GM21390 (cell line): ENCODE data around the gene CAPG.
"Not testable (repeated sequence)": the region's sequence is repeated elsewhere in the genome, so short reads cannot be mapped to it uniquely, and the experiment has no call there.

ENCODE experiments used
- ATAC-seq: cut with Tn5 transposase; IDR thresholded peaks from one replicate; pipeline ENCODE4 v1.9.1; 2021; ENCODE audit not compliant: unreplicated experiment

CAPG gene

DNA sequence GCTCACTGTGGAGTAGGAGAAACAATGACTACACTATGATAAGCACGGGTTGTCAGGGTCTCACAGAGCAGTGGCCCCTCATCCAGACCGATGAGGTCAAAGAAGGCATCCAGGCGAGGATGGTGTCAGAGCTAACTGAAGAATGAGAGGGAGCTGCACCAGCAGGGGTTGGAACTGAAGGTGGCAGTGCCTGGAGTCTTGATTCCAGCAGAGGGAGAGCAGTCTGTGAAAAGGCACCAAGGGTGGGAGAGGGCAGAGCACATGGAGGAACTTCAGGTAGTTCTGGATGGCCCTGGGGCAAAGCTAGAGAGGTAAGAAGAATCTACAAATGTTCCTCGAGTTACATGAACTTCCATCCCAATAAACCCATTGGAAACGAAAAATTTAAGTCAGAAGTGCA lies 43.0 kb downstream of the CAPG start:
- ATAC-seq, result no peak

DNA sequence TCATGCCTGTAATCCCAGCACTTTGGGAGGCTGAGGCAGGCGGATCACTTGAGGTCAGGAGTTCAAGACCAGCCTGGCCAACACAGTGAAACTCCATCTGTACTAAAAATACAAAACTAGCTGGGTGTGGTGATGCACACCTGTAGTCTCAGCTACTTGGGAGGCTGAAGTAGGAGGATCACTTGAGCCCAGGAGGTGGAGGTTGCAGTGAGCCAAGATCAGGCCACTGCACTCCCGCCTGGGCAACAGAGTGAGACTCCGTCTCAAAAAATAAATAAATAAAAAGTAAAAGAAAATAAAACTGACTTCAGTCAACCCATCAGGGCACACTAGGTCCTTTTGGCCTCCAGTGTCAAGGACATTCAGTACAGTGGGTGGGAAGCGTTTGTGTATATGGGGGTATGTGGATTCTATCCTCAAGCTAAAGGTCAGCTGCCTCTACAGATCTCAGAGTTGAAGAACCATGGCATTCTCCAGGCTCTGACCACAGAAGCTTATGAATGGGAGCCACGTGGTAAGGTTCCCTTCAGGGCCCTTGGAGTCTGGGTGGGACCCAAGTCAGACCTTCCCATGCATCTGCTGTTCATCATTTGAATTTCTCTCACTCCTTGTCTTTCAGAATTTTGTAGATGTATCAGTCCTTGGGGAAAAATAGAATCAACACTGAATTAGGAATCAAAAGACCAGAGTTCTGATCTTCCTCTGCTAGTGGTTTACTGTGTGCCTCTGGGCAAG lies 47.3 kb downstream of the CAPG start:
- not testable (repeated sequence) for ATAC-seq

DNA sequence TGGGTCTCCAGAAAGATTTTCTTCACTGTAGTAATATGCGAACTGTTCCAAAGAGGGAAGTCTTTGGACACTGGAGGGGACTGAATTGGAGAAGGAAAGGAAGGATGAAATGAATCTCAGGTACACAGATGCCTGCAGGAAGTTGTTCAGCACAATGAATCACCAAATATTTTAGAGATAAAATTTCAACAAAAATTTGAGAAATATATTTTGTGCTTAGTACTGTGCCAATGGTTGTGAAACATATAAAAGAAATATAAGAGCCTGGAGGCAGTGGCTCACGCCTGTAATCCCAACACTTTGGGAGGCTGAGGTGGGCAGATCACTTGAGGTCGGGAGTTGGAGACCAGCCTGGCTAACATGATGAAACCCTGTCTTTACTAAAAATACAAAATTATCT lies 52.4 kb downstream of the CAPG start:
- ATAC-seq, result no peak

DNA sequence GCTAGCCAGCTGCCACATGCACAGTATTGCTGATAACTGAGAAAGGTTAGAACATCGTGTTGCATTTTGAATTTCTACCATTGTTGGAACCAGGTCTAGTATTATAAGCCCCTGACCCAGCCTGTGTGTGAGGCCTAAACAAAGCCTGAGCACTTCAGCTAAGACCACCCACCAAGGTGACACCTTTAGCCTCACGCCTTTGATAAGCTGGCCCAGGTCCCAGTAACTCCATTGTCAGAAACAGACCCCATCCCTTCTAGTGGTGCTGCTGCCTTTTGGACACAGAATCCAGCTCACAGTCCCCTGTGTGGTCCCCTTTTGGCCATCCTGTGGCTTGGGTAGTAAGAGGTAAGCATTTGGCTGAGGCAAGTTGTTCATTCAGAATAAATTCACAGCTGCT lies 54.0 kb downstream of the CAPG start:
- no peak for ATAC-seq

DNA sequence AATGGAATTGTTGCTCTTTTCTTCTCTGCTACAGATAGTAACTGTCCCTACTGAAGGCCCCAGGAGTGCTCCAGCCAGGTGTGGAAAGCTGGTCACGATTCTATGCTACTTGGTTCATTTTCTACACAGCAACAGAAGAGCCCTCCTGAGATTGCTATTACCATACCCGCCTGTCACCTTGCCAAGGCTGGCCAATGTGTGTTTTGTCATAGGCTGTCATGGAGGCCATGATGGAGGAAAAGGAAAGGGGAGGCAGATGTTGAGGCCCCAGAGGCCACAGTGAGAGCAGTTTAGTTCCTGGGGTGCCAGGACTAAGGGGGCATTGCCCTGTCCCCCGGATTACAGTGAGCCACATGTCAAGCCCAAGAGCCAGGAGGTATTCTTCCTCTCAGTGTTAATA lies 54.6 kb downstream of the CAPG start:
- ATAC-seq, result no peak

DNA sequence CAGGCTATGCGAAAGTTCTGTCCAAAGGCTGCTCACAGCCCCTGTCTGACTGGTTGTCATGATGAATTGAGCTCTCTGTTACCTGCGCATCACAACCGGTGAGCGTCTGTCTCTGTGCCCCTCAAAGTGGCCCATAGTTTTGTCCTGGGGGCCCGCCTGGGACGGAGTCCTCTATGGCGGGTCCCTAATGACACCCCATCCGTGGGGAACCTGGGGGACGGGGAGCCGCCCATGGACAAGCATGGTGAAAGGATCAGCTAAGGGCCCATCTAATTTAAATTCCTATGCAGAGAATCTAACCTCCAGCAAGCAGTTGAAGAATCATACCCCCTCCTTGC lies 55.1 kb downstream of the CAPG start:
- peak; percentile 5 for ATAC-seq

DNA sequence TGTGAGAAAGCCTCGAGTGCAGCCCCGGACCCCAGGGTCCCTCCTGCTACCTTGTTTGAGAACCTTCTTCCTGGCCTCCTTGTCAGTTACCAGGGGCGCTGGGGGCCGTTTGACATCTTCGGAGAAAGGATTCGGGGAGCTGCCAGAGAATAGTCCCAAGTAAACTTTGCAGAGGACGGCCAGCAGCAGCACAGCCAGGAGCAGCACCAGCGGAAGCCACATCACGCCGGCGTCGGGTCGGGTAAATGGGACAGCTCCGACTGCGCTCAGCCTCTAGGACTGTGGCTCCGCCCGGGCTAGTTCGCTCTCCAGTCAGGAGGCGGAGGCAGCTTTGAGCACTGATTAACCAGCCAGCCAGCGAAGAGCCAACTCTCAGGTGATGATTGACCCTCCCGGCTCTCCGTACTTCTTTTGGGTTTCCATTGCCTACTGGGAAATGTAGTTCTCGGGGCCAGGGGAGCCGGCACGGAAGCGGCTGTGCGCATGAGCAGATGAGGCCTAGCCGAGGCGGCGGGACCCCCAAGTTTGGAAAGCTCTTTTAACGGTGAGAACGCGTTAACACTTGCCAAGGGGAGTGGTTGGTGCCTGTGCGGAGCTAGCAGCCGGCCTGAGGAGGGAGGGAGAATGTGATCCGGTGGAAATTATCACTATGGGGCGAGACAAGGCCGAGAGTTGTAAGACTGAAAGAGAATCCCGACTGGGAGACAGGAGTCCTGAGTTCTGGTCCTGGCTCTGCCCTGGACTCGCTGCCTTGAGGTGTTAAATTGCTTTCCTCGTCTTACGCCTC lies 55.7 kb downstream of the CAPG start, which contains the start of the genes ELMOD3 and RETSAT:
TSS of gene ELMOD3 (plus strand) at position 484 of the 787 bp plus-strand sequence. CDS start 2,430 bp downstream, outside the sequence.
TSS of gene RETSAT (minus strand) at position 243 of the 787 bp plus-strand sequence. CDS start at position 222, 21 bp downstream.
- peak; percentile 97 for ATAC-seq

DNA sequence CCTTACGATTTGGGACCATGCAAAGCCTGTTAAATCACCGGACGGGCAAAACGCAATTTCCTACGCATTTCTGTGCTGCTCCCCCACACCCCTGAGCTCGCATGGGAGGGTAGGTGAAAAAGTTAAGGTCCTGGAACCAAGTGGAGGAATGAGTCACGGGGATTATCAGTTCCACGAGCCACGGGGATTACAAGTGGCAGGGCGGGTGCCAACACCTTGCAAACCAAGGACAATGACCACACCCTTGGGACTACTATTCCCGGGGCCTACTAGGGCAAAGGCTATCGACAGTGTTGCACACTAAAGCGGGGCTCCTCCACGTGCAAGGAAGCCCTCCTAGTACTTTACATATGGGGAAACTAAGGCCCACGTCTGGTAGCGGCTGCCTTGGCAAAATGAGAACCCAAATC lies 56.3 kb downstream of the CAPG start:
- ATAC-seq, result peak; percentile 7

DNA sequence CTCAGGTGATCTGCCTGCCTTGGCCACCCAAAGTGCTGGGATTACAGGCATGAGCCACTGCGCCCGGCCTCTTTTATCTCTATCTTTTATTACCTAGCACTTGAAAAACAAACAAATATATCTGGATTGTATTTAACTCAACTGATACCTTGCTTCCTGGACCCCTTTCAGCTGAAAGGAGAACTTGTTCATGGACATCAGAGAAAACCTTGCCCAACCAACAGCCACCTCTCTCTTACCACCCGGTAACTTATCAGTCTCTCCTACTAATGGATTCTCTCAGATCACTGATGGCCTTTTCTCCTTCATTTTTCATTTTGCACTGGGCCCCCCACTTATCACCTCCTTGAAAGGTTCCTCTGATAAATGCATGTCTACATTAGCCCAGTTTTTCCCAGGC lies 62.6 kb downstream of the CAPG start:
- ATAC-seq, result no peak
